ENCODE measurements around the gene CAMTA1. TPM values are rescaled to one million over a fixed set of nuclear protein-coding genes. Genes with fewer than 3 reads are reported as not detected.

The CAMTA1 gene
- total RNA-seq, 2 experiments from 2014 or later, result 43.9 to 73.3 TPM

- no peak overlapping the region for H3K27ac ChIP-seq (ENCODE audit: low read depth, low read length, poor library complexity, severe bottlenecking)
- H3K4me1 ChIP-seq (ENCODE audit: insufficient read depth, low read length, poor library complexity, severe bottlenecking), result no peaks in the 10 kb centered on the region
- H3K79me2 ChIP-seq (ENCODE audit: insufficient read depth, low read depth, low read length), result no peaks in the 10 kb centered on the region
- H3K9me2 ChIP-seq (ENCODE audit: insufficient read depth, low read length), result no peaks in the 10 kb centered on the region
- no peak overlapping the region for H3K4me3 ChIP-seq (ENCODE audit: low read depth, low read length, poor library complexity, severe bottlenecking)
- TF ChIP-seq EZH2phosphoT487 (IDR thresholded peaks at IDR 0.05; ENCODE audit: borderline replicate concordance, low read depth, low read length), result no peak
- no peak for TF ChIP-seq CTCF (conservative IDR thresholded peaks at IDR 0.05; ENCODE audit: low read length)
- intact Hi-C loops (cut with micrococcal nuclease; ENCODE audit: unreplicated experiment), result loop anchor here (5.0 kb wide), 1 partner anchor 178 kb away; no protein-coding TSS in a partner anchor
- ChIA-PET POLR2A (interaction anchor here (0.6 kb wide), 1 partner anchor 1388 kb away, joined by 3 read pairs; no protein-coding TSS in a partner anchor), CTCF (ENCODE audit: unreplicated experiment) (no interaction called here)
- H3K36me3 ChIP-seq (ENCODE audit: insufficient read depth, low read length), result no peaks in the 10 kb centered on the region
- H3K4me2 ChIP-seq (ENCODE audit: low read length), result no peak overlapping the region
- no peaks in the 10 kb centered on the region for H3K9me3 ChIP-seq (ENCODE audit: low read length)
- BruUV-seq (replicated peaks), result no TSS peak
- H2AFZ ChIP-seq (ENCODE audit: low read length), result no peak overlapping the region
- no peak for DNase-seq (ENCODE audit: low spot score)
- no peaks in the 10 kb centered on the region for H4K20me1 ChIP-seq (ENCODE audit: insufficient read depth, low read length)
Observed at GRCh38 chr1:7039590-7040220, 254.5 kb downstream of the CAMTA1 start.

GRCh38 chr1:7040969-7041695, 255.9 kb downstream of the CAMTA1 start:
- ChIA-PET POLR2A (interaction anchor here (0.5 kb wide), 1 partner anchor 35 kb away, joined by 3 read pairs; no protein-coding TSS in a partner anchor), CTCF (ENCODE audit: unreplicated experiment) (no interaction called here)
- H3K9me3 ChIP-seq (ENCODE audit: low read length), result no peaks in the 10 kb centered on the region
- H3K9me2 ChIP-seq (ENCODE audit: insufficient read depth, low read length), result no peaks in the 10 kb centered on the region
- H3K4me1 ChIP-seq (ENCODE audit: insufficient read depth, low read length, poor library complexity, severe bottlenecking), result no peaks in the 10 kb centered on the region
- no peaks in the 10 kb centered on the region for H3K79me2 ChIP-seq (ENCODE audit: insufficient read depth, low read depth, low read length)
- no peaks in the 10 kb centered on the region; the same call in 1 of the 2 replicates for H4K20me1 ChIP-seq (ENCODE audit: insufficient read depth, low read length)
- H3K4me2 ChIP-seq (ENCODE audit: low read length), result no peak overlapping the region
- no peak for DNase-seq (ENCODE audit: low spot score)
- no peak overlapping the region for H3K4me3 ChIP-seq (ENCODE audit: low read depth, low read length, poor library complexity, severe bottlenecking)
- TF ChIP-seq CTCF (conservative IDR thresholded peaks at IDR 0.05; ENCODE audit: low read length), result no peak
- TF ChIP-seq EZH2phosphoT487 (IDR thresholded peaks at IDR 0.05; ENCODE audit: borderline replicate concordance, low read depth, low read length), result no peak
- intact Hi-C loops (cut with micrococcal nuclease; ENCODE audit: unreplicated experiment), result loop anchor here (5.0 kb wide), 1 partner anchor 176 kb away; no protein-coding TSS in a partner anchor
- H3K27ac ChIP-seq (ENCODE audit: low read depth, low read length, poor library complexity, severe bottlenecking), result no peak overlapping the region
- no TSS peak for BruUV-seq (replicated peaks)
- H2AFZ ChIP-seq (ENCODE audit: low read length), result no peak overlapping the region
- H3K36me3 ChIP-seq (ENCODE audit: insufficient read depth, low read length), result no peaks in the 10 kb centered on the region
